HG02678 (cell line): Measurements from ENCODE around the gene TRMT61A.
A peak's percentile ranks its signal among the peaks of the same experiment; 100 is the strongest.

Experiments used
- ATAC-seq: cut with Tn5 transposase; IDR thresholded peaks from one replicate; pipeline ENCODE4 v1.9.1; 2021; ENCODE audit warnings: mild to moderate bottlenecking, moderate library complexity; ENCODE audit not compliant: unreplicated experiment

Gene TRMT61A

DNA sequence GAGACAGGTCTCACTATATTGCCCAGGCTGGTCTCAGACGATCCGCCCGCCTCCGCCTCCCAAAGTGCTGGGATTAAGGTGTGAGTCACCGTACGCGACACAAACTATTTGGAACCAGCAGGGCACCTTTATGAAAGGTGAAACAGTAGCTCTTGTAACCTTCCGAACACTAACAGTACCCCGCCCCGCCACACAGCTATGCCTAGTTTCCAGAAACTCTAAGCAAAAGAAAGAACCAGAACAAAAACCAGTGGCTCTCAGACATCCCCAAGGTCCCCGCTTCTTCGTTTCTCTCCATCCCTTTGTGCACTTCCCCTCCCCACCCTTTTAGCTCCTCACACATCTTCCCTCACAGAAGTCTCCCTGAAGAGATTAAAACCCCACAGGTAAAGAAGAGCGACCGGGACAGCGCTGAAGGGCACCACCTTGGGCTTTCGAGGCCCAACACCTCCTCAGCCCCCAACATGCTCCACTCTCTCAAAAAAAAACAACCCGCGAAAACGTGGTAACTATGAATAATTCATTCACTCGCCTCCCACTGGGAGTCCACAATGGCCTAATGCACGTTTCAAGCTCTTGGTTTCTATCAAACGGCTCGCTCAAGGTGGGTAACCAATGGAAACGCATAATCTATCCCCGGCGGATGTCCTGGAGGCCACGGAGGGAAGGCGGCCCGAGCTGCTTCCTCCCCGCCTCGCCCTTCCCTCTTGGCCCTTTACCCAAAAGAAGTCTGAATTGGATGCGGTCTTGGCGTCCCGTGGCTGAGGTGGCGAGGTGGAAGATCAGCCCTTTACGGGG lies 32.6 kb downstream of the TRMT61A start:
- ATAC-seq = peak; percentile 6

- no peak for ATAC-seq
These were observed 33.1 kb downstream of the TRMT61A start for GRCh38 chr14:103562179-103562428.

DNA sequence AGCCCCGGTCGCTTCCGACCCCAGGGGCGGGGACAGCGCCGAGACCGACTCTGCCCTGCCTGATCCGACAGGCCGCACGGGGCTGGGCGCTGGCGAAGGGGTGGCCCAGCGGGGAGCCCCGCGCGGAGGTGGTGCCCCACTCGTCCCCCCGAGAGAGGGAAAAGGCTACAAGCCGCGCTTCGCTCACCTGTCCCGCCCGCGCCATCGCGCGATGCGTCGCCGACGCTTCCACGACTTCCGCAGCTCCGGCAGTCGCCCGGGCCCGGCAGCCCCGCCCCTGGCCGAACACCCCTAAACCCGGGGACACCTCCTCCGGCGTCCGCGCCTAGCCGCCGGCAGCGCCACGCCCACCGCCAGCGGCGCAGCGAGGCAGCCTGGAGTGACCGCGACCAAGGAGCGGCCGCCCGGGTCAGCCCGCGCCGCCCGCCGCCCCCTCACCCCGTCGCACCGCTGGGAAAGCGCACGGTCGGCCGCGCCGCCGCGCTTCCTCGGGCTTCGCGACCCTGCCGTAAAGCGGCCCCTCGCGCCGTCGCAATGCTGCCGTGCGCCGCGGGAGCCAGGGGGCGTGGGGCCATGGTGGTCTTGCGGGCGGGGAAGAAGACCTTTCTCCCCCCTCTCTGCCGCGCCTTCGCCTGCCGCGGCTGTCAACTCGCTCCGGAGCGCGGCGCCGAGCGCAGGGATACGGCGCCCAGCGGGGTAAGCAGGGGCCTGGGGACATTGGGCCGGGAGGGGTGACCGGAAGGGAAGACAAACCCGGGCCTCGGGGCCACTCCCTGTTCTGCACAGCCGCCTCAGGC lies 33.6 kb downstream of the TRMT61A start, which contains the start of the genes BAG5 and COA8:
Gene BAG5 (minus strand): TSS at position 229 of the 797 bp plus-strand sequence. CDS start 1,493 bp downstream, outside the sequence.
Gene COA8 (plus strand): TSS at position 532 of the 797 bp plus-strand sequence. CDS start 42 bp downstream, at position 574.
- peak; percentile 79 for ATAC-seq

- no peak for ATAC-seq
These were observed 34.2 kb downstream of the TRMT61A start for GRCh38 chr14:103563226-103563620.

DNA sequence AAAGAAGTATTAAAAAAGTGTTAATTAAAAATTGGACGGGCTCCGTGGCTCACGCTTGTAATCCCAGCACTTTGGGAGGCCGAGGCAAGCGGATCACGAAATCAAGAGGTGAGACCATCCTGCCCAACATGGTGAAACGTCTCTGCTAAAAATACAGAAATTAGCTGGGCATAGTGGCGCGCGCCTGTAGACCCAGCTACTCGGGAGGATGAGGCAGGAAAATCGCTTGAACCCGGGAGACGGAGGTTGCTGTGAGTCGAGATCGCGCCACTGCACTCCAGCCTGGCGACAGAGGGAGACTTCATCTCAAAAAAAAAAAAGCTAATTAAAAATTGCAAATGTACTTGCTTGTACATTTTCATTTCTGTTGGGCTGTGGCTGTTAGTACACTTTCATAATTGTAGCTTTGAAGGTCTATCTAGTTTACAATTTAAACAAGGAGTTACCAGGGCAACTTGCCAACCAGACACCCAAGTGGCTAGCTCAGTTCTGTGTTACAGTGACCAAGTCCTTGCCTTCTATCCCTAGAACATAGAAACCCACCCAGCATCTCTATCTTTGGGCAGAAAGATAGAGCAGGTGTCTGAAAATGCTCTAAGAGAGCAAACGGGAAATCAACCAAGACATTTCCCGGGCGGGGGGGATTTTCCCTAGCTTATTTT lies 35.0 kb downstream of the TRMT61A start:
- no peak for ATAC-seq

GRCh38 chr14:103568952-103569351 lies 40.0 kb downstream of the TRMT61A start:
- no peak for ATAC-seq

DNA sequence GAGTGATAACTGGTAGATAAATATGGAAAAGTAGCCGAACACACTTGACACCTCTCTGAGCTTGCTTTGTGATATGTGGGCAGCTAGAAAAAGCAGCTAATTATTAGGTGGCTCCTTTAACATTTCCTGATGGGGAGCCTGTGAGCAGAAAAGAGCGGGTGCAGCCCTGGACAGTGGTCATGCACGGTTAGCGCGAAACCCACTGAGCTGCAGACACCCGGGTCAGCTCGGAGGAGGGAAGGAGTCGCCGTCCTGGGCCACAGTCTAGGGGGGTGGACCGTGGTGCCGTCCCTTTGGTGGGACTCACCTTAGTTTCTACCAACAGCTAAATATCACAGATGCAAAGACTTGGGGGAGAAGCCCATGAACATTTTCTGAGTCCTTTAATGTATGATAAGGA lies 40.4 kb downstream of the TRMT61A start:
- ATAC-seq = no peak

- ATAC-seq = no peak
These were observed 45.1 kb downstream of the TRMT61A start for GRCh38 chr14:103574104-103574503.

GRCh38 chr14:103574707-103575285 lies 45.8 kb downstream of the TRMT61A start:
- ATAC-seq = no peak

DNA sequence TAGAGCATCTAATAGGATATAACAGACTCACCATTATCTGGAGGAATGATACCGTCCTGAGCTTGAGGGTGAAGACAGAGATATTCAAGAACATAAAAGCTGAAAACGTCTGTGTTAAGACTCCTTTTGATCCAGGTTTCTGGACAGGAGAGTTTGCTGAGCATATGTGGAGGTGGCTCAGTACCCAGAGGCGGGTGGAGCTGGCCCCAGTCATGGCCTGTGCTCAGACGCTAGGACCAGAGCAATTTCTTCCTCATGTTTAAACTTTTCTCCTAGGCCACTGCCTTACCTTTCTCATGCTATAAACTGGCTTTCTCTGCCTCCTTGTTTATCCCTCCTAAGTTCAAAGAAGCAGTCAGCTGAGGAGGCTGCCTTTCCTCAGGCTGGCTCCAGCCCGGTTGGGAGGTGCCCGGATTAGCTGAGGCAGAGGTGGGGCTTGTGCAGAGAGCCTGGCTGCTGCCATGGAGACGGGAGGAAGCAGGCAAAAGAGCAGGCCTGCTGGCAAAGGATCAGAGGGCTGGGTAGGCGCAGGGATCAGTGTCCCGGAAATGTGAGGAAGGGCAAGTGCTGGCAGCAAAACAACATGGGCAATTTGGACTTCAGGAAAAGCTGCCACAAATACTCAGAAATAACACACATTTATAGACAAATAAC lies 47.5 kb downstream of the TRMT61A start:
- no peak for ATAC-seq

DNA sequence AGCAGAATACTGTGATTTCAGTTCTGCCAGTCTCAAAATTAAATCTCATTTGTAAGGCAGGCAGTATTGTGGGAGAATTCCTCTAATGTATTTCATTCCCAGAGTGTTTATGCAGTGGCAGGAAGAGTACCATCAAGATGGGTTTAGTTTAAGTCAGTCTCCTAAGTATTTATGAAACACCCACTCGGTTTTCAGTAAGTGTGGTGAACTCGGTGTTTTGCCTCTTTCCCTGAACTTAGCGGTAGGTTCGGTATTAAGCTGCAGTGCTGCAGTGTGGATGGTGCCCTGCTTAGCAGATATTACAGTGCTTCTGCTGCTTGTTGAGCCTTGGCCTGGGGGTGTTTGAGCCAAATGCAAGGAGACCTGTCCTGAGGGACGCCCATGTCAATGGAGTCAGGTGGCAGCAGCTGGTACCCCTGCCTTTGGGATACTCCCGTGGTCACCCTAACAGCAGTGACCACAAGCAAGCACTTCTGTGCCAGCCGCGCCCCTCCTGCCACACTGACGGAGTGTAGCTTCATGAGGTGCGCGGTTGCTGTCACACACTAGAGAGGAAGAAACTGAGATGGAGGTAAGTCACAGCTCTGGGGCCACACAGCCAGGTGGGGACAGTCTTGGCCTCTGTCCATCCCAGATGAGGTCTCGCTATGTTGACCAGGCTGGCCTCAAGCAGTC lies 49.5 kb downstream of the TRMT61A start:
- ATAC-seq = no peak

DNA sequence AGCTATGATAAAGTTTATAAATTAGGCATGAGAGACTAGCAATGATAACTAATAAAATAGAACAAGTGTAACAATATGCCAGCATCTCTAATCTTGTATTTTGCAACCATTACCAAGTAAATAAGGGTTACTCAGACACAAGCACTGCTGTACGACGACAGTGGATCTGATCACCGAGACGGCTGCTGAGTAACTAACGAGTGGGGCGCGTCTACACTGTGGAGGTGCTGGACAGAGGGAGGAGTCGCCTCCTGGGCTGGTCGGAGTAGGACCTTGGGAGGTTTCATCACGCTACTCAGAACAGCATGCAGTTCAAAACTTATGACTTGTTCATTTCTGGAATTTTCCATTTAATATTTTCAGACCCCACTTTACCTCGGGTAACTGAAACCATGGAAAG lies 52.2 kb downstream of the TRMT61A start:
- ATAC-seq = no peak

- no peak for ATAC-seq
These were observed 53.1 kb downstream of the TRMT61A start for GRCh38 chr14:103581954-103582703.

DNA sequence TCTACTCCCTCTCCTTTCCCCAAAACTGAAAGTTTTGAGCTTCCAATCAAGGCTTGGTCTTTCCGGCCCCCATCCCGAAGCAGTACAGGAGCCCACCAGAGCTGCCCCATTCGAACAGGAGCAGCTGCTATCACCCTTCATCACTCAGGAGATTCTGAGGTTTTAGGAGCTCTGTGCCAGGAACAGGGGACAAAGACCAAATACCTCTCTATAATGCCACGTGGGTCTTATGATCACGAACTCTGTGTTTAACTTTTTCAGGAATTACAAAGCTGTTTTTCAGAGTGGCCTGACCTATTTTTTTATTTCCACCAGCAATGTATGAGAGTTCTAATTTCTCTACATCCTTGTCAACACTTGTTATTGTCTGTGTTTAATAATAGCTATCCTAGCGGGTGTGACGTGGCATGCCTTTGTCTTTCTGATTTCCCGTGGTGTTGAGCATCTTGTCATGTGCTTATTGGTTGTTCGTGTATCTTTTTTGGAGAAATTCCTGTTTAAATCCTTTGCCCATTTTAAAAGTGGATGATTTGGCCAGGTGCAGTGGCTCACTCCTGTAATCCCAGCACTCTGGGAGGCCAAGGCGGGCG lies 55.4 kb downstream of the TRMT61A start:
- ATAC-seq = no peak
